Calu3 (cell line): ENCODE results near the gene PGLYRP1. TPM values are rescaled to one million over a fixed set of nuclear protein-coding genes. Genes with fewer than 3 reads are reported as not detected.

ENCODE experiments used
- BruUV-seq: library from RNA; stranded (reverse); fragments of 400-500 nt; replicated peaks from 2 replicates; lab custom pipeline; 2021; lab: Mats Ljungman, UMichigan
- CTCF ChIA-PET: fragments of 300-600 bp; sonication (Branson Sonifier 250); formaldehyde crosslinking; loops from one replicate; lab custom pipeline; 2022; ENCODE audit warnings: antibody characterized with exemption; lab: Charles Lee
- DNase-seq: peaks from one replicate; pipeline ENCODE4 v3.0.0; 2022
- H3K27ac Mint-ChIP-seq: one replicate; pipeline ENCODE4 v1.8.0; 2022; ENCODE audit warnings: mixed read lengths; ENCODE audit not compliant: unreplicated experiment
- H3K27me3 Mint-ChIP-seq: one replicate; pipeline ENCODE4 v1.8.0; 2022; ENCODE audit warnings: mixed read lengths; ENCODE audit not compliant: unreplicated experiment
- H3K36me3 Mint-ChIP-seq: one replicate; pipeline ENCODE4 v1.8.0; 2022; ENCODE audit warnings: mild to moderate bottlenecking, moderate library complexity, mixed read lengths; ENCODE audit not compliant: insufficient read depth, unreplicated experiment
- H3K4me1 Mint-ChIP-seq: one replicate; pipeline ENCODE4 v1.8.0; 2022; ENCODE audit warnings: mild to moderate bottlenecking, low read depth, mixed read lengths; ENCODE audit not compliant: unreplicated experiment
- H3K4me3 Mint-ChIP-seq: one replicate; pipeline ENCODE4 v1.8.0; 2022; ENCODE audit warnings: mild to moderate bottlenecking, low read depth, moderate library complexity, mixed read lengths; ENCODE audit not compliant: unreplicated experiment
- H3K9me3 Mint-ChIP-seq: one replicate; pipeline ENCODE4 v1.8.0; 2022; ENCODE audit warnings: low read depth, mixed read lengths; ENCODE audit not compliant: unreplicated experiment
- CTCF ChIP-seq: fragments of 200-600 bp; IDR thresholded peaks from one replicate; pipeline ENCODE4 v1.8.0; 2022; ENCODE audit warnings: antibody characterized with exemption; ENCODE audit not compliant: unreplicated experiment
- intact Hi-C: fragments of 100-400 bp; cut with micrococcal nuclease; formaldehyde crosslinking; loops from one replicate; pipeline ENCODE4 v1.10.0; 2022; ENCODE audit not compliant: unreplicated experiment
- total RNA-seq: library from RNA; stranded (reverse); gene quantifications from 2 replicates; pipeline ENCODE4 v1.2.3, GENCODE V29; 2022

The PGLYRP1 gene
- total RNA-seq, 1 experiment from 2014 or later = not detected

GRCh38 chr19:46000491-46001246 is 22.2 kb downstream of the PGLYRP1 start:
- Mint-ChIP-seq H3K27me3 (no peaks in the 10 kb centered on the region), H3K4me1 (peaks cover 10% of the 10 kb centered on the region), H3K9me3 (no peaks in the 10 kb centered on the region), H3K36me3 (no peaks in the 10 kb centered on the region), H3K4me3 (no peak overlapping the region), H3K27ac (no peak overlapping the region)
- DNase-seq = no peak
- no peak for TF ChIP-seq CTCF
- intact Hi-C loops = no loop called here
- CTCF ChIA-PET = interaction anchor here (0.6 kb wide), 1 partner anchor 268 kb away, joined by 3 read pairs; no protein-coding TSS in a partner anchor
- BruUV-seq = no TSS peak

GRCh38 chr19:45999653-46000121 is 23.2 kb downstream of the PGLYRP1 start:
- Mint-ChIP-seq H3K27ac (no peak overlapping the region), H3K27me3 (no peaks in the 10 kb centered on the region), H3K4me1 (peaks cover 10% of the 10 kb centered on the region), H3K9me3 (no peaks in the 10 kb centered on the region), H3K4me3 (no peak overlapping the region), H3K36me3 (no peaks in the 10 kb centered on the region)
- no peak for TF ChIP-seq CTCF
- intact Hi-C loops = no loop called here
- BruUV-seq = no TSS peak
- no peak for DNase-seq
- CTCF ChIA-PET = interaction anchor here (0.6 kb wide), 1 partner anchor 219 kb away, joined by 4 read pairs; no protein-coding TSS in a partner anchor

GRCh38 chr19:45998834-45999233 is 24.0 kb downstream of the PGLYRP1 start:
- CTCF ChIA-PET = no interaction called here
- no peak for TF ChIP-seq CTCF
- Mint-ChIP-seq H3K9me3 (no peaks in the 10 kb centered on the region), H3K27me3 (no peaks in the 10 kb centered on the region), H3K36me3 (no peaks in the 10 kb centered on the region), H3K4me1 (peaks cover 10% of the 10 kb centered on the region), H3K27ac (no peak overlapping the region), H3K4me3 (no peak overlapping the region)
- intact Hi-C loops = no loop called here
- no peak for DNase-seq
- no TSS peak for BruUV-seq

- no peak for TF ChIP-seq CTCF
- BruUV-seq = no TSS peak
Measured at GRCh38 chr19:45996933-45997332, 25.9 kb downstream of the PGLYRP1 start.

More at GRCh38 chr19:45996933-45997332, 25.9 kb downstream of the PGLYRP1 start:
- Mint-ChIP-seq H3K27ac (no peak overlapping the region), H3K4me3 (no peak overlapping the region), H3K27me3 (no peaks in the 10 kb centered on the region), H3K36me3 (no peaks in the 10 kb centered on the region), H3K4me1 (peaks cover 10% of the 10 kb centered on the region), H3K9me3 (no peaks in the 10 kb centered on the region)
- DNase-seq = no peak
- intact Hi-C loops = no loop called here
- CTCF ChIA-PET = no interaction called here
